ENCODE results near the gene USHBP1. TPM values are rescaled to one million over a fixed set of nuclear protein-coding genes. Genes with fewer than 3 reads are reported as not detected.

The USHBP1 gene
- total RNA-seq, 1 experiment from 2014 or later, result 12.3 TPM

DNA sequence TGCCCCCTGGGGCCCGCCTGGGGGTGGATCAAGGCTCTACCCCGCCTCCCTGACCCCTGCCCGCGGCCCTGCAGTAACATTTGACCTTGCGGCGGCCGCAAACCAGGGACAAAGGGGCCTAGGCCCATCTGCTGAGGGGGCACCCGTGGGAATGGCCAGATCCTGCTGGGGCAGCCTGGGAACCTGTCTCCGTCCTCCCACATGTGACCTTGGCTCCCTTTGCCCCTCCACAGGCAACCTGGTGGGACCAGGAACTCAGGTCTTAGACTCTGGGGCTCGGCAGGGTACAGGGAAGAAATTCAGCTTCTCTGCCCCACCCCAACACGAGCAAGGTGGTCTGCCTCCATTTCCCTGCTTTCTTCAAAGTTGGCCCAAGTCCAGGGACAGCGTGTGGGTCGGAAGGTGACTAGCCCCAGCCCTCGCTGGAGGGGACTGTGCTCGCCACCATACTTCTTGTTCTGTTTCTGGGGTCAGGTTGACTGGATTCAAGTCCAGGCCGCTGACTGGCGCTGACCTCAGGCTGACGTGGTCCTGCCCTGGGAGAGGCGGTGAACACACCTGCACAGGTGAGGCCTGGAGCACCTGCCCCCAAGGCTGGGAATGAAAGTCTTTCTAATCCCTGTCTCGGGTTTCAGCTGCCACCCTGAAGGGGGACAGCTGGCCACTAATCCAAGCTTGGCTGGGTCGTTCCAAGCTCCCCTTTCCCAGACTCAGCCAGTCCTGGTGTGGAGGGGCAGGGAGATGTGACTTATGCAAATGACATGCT lies 16.4 kb downstream of the USHBP1 start (continued):
- TF ChIP-seq GABPB1 (CRISPR knock-in tag; IDR thresholded peaks at IDR 0.05) (peak; percentile 67; the same call in 1 of the 2 replicates), HMGA2 (CRISPR knock-in tag; IDR thresholded peaks at IDR 0.05) (no peak), ZNF317 (CRISPR knock-in tag; IDR thresholded peaks at IDR 0.05; ENCODE audit: borderline replicate concordance, low read depth) (no peak), NFE2L1 (CRISPR knock-in tag; IDR thresholded peaks at IDR 0.05) (no peak), IRF2 (CRISPR knock-in tag; IDR thresholded peaks at IDR 0.05; ENCODE audit: borderline replicate concordance, low read depth) (no peak), ZBTB21 (CRISPR knock-in tag; IDR thresholded peaks at IDR 0.05; ENCODE audit: borderline replicate concordance) (no peak; the same call in 1 of the 2 replicates), ZNF416 (CRISPR knock-in tag; IDR thresholded peaks at IDR 0.05) (no peak), EMX1 (CRISPR knock-in tag; IDR thresholded peaks at IDR 0.05) (no peak), ZNF396 (CRISPR knock-in tag; IDR thresholded peaks at IDR 0.05; ENCODE audit: borderline replicate concordance) (no peak), NFATC4 (CRISPR knock-in tag; IDR thresholded peaks at IDR 0.05) (no peak), SP1 (CRISPR knock-in tag; conservative IDR thresholded peaks at IDR 0.05) (0 out of 2 replicates have a peak, but pooled peaks have one; percentile 5), ETV6 (CRISPR knock-in tag; IDR thresholded peaks at IDR 0.05) (no peak), GRHL2 (CRISPR knock-in tag; IDR thresholded peaks at IDR 0.05; ENCODE audit: insufficient replicate concordance, severe bottlenecking) (no peak), MYBL2 (CRISPR knock-in tag; IDR thresholded peaks at IDR 0.05) (no peak)
- TF ChIP-seq, protein P1, sequence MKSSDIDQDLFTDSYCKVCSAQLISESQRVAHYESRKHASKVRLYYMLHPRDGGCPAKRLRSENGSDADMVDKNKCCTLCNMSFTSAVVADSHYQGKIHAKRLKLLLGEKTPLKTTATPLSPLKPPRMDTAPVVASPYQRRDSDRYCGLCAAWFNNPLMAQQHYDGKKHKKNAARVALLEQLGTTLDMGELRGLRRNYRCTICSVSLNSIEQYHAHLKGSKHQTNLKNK (CRISPR knock-in tag; IDR thresholded peaks at IDR 0.05), result no peak
- TF ChIP-seq, protein P2, sequence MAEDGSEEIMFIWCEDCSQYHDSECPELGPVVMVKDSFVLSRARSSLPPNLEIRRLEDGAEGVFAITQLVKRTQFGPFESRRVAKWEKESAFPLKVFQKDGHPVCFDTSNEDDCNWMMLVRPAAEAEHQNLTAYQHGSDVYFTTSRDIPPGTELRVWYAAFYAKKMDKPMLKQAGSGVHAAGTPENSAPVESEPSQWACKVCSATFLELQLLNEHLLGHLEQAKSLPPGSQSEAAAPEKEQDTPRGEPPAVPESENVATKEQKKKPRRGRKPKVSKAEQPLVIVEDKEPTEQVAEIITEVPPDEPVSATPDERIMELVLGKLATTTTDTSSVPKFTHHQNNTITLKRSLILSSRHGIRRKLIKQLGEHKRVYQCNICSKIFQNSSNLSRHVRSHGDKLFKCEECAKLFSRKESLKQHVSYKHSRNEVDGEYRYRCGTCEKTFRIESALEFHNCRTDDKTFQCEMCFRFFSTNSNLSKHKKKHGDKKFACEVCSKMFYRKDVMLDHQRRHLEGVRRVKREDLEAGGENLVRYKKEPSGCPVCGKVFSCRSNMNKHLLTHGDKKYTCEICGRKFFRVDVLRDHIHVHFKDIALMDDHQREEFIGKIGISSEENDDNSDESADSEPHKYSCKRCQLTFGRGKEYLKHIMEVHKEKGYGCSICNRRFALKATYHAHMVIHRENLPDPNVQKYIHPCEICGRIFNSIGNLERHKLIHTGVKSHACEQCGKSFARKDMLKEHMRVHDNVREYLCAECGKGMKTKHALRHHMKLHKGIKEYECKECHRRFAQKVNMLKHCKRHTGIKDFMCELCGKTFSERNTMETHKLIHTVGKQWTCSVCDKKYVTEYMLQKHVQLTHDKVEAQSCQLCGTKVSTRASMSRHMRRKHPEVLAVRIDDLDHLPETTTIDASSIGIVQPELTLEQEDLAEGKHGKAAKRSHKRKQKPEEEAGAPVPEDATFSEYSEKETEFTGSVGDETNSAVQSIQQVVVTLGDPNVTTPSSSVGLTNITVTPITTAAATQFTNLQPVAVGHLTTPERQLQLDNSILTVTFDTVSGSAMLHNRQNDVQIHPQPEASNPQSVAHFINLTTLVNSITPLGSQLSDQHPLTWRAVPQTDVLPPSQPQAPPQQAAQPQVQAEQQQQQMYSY (CRISPR knock-in tag; IDR thresholded peaks at IDR 0.05), result peak; percentile 90
- TF ChIP-seq, protein P3, sequence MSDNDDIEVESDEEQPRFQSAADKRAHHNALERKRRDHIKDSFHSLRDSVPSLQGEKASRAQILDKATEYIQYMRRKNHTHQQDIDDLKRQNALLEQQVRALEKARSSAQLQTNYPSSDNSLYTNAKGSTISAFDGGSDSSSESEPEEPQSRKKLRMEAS (CRISPR knock-in tag; IDR thresholded peaks at IDR 0.05), result peak; percentile 45; the same call in 1 of the 2 replicates
- TF ChIP-seq, protein P4, sequence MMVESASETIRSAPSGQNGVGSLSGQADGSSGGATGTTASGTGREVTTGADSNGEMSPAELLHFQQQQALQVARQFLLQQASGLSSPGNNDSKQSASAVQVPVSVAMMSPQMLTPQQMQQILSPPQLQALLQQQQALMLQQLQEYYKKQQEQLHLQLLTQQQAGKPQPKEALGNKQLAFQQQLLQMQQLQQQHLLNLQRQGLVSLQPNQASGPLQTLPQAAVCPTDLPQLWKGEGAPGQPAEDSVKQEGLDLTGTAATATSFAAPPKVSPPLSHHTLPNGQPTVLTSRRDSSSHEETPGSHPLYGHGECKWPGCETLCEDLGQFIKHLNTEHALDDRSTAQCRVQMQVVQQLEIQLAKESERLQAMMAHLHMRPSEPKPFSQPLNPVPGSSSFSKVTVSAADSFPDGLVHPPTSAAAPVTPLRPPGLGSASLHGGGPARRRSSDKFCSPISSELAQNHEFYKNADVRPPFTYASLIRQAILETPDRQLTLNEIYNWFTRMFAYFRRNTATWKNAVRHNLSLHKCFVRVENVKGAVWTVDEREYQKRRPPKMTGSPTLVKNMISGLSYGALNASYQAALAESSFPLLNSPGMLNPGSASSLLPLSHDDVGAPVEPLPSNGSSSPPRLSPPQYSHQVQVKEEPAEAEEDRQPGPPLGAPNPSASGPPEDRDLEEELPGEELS (CRISPR knock-in tag; IDR thresholded peaks at IDR 0.05), result no peak
- TF ChIP-seq, protein P5, sequence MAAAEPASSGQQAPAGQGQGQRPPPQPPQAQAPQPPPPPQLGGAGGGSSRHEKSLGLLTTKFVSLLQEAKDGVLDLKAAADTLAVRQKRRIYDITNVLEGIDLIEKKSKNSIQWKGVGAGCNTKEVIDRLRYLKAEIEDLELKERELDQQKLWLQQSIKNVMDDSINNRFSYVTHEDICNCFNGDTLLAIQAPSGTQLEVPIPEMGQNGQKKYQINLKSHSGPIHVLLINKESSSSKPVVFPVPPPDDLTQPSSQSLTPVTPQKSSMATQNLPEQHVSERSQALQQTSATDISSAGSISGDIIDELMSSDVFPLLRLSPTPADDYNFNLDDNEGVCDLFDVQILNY (CRISPR knock-in tag; IDR thresholded peaks at IDR 0.05), result no peak
- TF ChIP-seq, protein P6, sequence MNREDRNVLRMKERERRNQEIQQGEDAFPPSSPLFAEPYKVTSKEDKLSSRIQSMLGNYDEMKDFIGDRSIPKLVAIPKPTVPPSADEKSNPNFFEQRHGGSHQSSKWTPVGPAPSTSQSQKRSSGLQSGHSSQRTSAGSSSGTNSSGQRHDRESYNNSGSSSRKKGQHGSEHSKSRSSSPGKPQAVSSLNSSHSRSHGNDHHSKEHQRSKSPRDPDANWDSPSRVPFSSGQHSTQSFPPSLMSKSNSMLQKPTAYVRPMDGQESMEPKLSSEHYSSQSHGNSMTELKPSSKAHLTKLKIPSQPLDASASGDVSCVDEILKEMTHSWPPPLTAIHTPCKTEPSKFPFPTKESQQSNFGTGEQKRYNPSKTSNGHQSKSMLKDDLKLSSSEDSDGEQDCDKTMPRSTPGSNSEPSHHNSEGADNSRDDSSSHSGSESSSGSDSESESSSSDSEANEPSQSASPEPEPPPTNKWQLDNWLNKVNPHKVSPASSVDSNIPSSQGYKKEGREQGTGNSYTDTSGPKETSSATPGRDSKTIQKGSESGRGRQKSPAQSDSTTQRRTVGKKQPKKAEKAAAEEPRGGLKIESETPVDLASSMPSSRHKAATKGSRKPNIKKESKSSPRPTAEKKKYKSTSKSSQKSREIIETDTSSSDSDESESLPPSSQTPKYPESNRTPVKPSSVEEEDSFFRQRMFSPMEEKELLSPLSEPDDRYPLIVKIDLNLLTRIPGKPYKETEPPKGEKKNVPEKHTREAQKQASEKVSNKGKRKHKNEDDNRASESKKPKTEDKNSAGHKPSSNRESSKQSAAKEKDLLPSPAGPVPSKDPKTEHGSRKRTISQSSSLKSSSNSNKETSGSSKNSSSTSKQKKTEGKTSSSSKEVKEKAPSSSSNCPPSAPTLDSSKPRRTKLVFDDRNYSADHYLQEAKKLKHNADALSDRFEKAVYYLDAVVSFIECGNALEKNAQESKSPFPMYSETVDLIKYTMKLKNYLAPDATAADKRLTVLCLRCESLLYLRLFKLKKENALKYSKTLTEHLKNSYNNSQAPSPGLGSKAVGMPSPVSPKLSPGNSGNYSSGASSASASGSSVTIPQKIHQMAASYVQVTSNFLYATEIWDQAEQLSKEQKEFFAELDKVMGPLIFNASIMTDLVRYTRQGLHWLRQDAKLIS (CRISPR knock-in tag; IDR thresholded peaks at IDR 0.05; ENCODE audit: borderline replicate concordance), result no peak
- TF ChIP-seq, protein P7, sequence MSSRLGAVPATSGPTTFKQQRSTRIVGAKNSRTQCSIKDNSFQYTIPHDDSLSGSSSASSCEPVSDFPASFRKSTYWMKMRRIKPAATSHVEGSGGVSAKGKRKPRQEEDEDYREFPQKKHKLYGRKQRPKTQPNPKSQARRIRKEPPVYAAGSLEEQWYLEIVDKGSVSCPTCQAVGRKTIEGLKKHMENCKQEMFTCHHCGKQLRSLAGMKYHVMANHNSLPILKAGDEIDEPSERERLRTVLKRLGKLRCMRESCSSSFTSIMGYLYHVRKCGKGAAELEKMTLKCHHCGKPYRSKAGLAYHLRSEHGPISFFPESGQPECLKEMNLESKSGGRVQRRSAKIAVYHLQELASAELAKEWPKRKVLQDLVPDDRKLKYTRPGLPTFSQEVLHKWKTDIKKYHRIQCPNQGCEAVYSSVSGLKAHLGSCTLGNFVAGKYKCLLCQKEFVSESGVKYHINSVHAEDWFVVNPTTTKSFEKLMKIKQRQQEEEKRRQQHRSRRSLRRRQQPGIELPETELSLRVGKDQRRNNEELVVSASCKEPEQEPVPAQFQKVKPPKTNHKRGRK (CRISPR knock-in tag; IDR thresholded peaks at IDR 0.05; ENCODE audit: borderline replicate concordance), result no peak
- TF ChIP-seq, protein P8, sequence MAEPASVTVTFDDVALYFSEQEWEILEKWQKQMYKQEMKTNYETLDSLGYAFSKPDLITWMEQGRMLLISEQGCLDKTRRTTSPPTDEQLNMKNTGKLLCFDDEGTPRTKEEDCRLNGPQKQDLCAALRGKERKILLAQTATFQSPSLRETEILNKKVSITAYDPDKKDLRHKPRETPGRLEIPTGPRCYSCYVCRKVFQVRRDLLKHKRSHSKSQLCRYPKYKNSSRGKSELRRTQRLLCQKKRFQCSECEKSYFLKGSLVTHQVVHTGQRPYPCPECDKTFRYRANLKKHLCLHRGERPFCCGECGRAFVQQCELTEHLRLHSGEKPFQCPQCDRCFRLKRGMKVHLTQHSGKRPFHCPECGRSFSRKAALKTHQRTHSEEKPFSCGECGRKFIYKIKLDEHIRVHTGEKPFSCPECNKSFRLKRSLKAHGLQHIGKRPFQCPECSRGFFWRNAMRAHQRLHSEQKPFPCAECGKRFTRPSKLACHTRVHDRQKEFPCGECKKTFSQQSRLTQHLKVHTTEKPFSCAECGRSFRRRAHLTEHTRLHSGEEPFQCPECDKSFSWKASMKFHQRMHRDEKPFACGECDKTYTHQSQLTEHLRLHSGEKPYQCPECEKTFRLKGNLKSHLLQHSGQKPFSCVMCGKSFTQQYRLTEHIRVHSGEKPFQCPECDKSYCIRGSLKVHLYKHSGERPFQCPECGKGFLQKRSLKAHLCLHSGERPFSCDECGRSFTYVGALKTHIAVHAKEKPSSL (CRISPR knock-in tag; conservative IDR thresholded peaks at IDR 0.05), result no peak

Data from WTC11 (cell line).